CD4-positive, alpha-beta memory T cell (primary cell): Measurements from ENCODE around the gene PDLIM1. TPM values are rescaled to one million over a fixed set of nuclear protein-coding genes. Genes with fewer than 3 reads are reported as not detected.

Experiments used
- CTCF ChIA-PET: fragments of 350-600 bp; sonication (Branson Sonifier 250); formaldehyde crosslinking; loops from one replicate; lab custom pipeline; 2021; ENCODE audit warnings: inconsistent platforms; ENCODE audit not compliant: partially characterized antibody; lab: Charles Lee
- POLR2A ChIA-PET: fragments of 350-600 bp; sonication (Branson Sonifier 250); formaldehyde crosslinking; loops from one replicate; lab custom pipeline; 2021; ENCODE audit not compliant: partially characterized antibody; lab: Charles Lee
- DNase-seq, 5 donors: peaks; one replicate each; pipeline versions ENCODE4 v3.0.0 to v3.0.0-alpha.2; 2020 to 2022; ENCODE audit warnings: mixed read lengths in 1 of 5
- H3K27ac ChIP-seq: one replicate; pipeline ENCODE4 v1.7.0; 2013; ENCODE audit warnings: low read depth, low read length
- H3K27me3 ChIP-seq: 2 replicates; pipeline ENCODE4 v1.7.0; 2013; ENCODE audit warnings: mild to moderate bottlenecking, low read length, moderate library complexity; ENCODE audit not compliant: insufficient read depth
- H3K36me3 ChIP-seq: 2 replicates; pipeline ENCODE4 v1.7.0; 2013; ENCODE audit warnings: mild to moderate bottlenecking, low read length, moderate library complexity; ENCODE audit not compliant: insufficient read depth
- H3K4me1 ChIP-seq: 2 replicates; pipeline ENCODE4 v1.7.0; 2013; ENCODE audit warnings: mild to moderate bottlenecking, low read length, moderate library complexity; ENCODE audit not compliant: insufficient read depth
- H3K4me3 ChIP-seq, 2 donors: one replicate each; pipeline ENCODE4 v1.7.0; 2013; ENCODE audit warnings: low read length in 2 of 2, mild to moderate bottlenecking in 1 of 2
- H3K9me3 ChIP-seq, 2 donors: one replicate each; pipeline ENCODE4 v1.7.0; 2013; ENCODE audit warnings: low read length in 2 of 2, control low read depth in 1 of 2; ENCODE audit not compliant: control insufficient read depth in 1 of 2
- H3K27ac Mint-ChIP-seq, 7 donors: one replicate each; pipeline ENCODE4 v1.8.0; 2020 to 2021; ENCODE audit warnings: mixed read lengths in 7 of 7, mild to moderate bottlenecking in 6 of 7, inconsistent platforms in 3 of 7, moderate library complexity in 3 of 7
- H3K27me3 Mint-ChIP-seq, 2 donors: one replicate each; pipeline ENCODE4 v1.8.0; 2020 to 2021; ENCODE audit warnings: mixed read lengths in 2 of 2
- H3K36me3 Mint-ChIP-seq, 2 donors: one replicate each; pipeline ENCODE4 v1.8.0; 2020 to 2021; ENCODE audit warnings: mixed read lengths in 2 of 2, inconsistent platforms in 1 of 2, mild to moderate bottlenecking in 1 of 2
- H3K4me1 Mint-ChIP-seq, 4 donors: one replicate each; pipeline ENCODE4 v1.8.0; 2020 to 2021; ENCODE audit warnings: mixed read lengths in 4 of 4, mild to moderate bottlenecking in 1 of 4
- H3K4me3 Mint-ChIP-seq, 8 donors: one replicate each; pipeline ENCODE4 v1.8.0; 2020 to 2021; ENCODE audit warnings: mixed read lengths in 8 of 8, mild to moderate bottlenecking in 7 of 8, moderate library complexity in 6 of 8, inconsistent platforms in 3 of 8
- H3K9me3 Mint-ChIP-seq, 8 donors: one replicate each; pipeline ENCODE4 v1.8.0; 2020 to 2021; ENCODE audit warnings: mixed read lengths in 8 of 8, mild to moderate bottlenecking in 5 of 8, inconsistent platforms in 3 of 8, moderate library complexity in 1 of 8
- intact Hi-C: fragments of 100-400 bp; cut with micrococcal nuclease; formaldehyde crosslinking; loops from one replicate; pipeline ENCODE4 v1.15.1; 2023
- polyA plus RNA-seq, 2 donors: library from polyadenylated mRNA; unstranded; fragments of 300-500 nt; fragmentation: Illumina TruSeq; gene quantifications; one replicate each; pipeline ENCODE4 v1.2.3, GENCODE V29; 2021
- total RNA-seq, 2 experiments: library from RNA; stranded (reverse); gene quantifications; one replicate each; pipeline ENCODE4 v1.2.3, GENCODE V29; 2021

The PDLIM1 gene
- total and polyA plus RNA-seq, 4 experiments from 2014 or later, result 0.90 to 7.3 (median 1.4) TPM

DNA sequence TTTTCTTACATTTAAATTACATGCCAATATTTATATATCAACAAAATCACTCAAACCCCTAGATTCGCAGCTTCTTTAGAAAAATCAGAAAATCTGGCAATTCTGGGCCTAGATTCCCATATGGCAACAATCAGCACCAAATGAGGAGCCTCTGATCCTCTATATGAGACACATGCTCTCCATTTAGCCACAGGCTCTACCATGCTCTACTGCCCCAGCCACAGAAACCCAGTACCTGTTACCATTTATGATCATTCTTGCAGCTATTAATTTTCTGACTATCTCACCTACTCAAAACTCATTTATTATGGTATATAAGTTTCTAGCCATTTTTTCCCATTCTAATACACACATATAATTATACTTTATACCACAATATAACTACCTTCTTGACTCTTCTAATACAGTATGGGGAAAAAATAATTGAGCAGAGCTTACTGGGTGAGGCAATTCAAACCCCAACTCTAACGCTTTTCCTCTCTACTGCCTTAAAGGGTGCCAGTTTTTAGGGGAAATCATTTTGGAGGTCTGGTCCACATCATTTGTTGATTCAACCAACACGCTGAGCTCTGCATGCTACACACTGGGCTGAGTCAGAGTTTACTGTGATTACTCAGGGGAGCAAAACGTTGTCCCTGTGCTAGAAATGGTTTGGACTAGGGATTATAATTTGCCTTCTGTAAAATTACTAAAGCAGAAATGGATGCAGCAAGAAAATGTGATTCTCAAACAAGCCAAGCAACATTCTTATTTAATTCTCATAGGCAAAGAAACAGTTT lies 11.6 kb downstream of the PDLIM1 start:
- no peaks in the 10 kb centered on the region for H3K4me1 Mint-ChIP-seq
- peaks cover 6 to 10% of the 10 kb centered on the region in 2 donors for H3K27me3 Mint-ChIP-seq
- H3K9me3 Mint-ChIP-seq, result peaks cover 0 to 4% (median 0%) of the 10 kb centered on the region in 8 donors
- H3K4me3 ChIP-seq, result no peak overlapping the region
- H3K4me1 ChIP-seq, result no peaks in the 10 kb centered on the region
- ChIA-PET CTCF (interaction anchor here (0.9 kb wide), 1 partner anchor 10 kb away, joined by 3 read pairs; no protein-coding TSS in a partner anchor), POLR2A (no interaction called here)
- H3K9me3 ChIP-seq, result no peaks in the 10 kb centered on the region
- no peaks in the 10 kb centered on the region for H3K36me3 ChIP-seq
- H3K27ac ChIP-seq, result no peak overlapping the region
- intact Hi-C loops, result no loop called here
- H3K4me3 Mint-ChIP-seq, result no peak overlapping the region
- no peak overlapping the region for H3K27ac Mint-ChIP-seq
- H3K27me3 ChIP-seq, result no peaks in the 10 kb centered on the region
- H3K36me3 Mint-ChIP-seq, result no peaks in the 10 kb centered on the region
- DNase-seq, result no peak

DNA sequence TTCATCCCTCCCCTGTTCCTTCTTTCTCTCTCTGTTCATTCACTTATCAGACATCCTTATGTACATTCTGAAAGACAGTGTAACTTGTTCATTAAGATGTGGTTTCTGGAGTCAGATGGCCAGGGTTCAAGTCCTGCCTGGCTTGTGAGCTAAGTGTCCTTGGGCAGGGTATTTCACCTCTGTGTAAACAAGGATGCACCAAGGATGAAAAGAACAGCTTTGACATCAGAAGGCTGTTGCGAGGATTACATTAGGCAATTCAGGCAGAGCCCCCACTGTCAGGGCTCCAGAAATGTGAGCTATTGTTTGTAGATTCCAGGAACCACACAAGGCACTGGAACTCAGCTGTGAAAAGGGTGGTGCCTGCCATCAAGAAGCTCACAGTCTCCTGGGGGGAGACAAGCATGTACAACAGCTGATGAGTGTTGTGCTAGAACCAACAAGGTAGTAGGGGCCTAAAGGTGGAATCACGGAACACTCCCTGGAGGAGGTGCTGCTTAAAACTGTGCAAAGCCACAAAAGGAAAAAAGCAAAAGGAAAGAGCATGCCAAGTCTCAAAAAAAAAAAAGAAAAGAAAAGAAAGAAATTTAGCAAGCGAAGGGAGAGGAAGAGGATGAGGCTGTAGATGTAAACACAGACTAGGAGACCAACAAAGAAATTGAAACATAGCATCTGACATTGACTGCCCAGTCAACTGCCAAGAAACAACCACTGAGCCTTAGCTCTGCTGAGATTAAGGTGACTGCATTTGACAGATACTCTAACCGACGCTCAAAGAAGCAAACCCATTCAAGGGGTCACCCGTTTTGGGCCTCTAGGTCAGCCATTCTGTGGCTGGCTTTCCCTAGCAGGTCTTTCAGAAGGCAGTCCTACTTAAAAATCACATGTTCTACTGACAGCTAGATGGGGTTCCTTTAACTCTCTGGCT lies 12.5 kb downstream of the PDLIM1 start:
- Mint-ChIP-seq H3K4me1 (no peaks in the 10 kb centered on the region), H3K27ac (no peak overlapping the region), H3K4me3 (no peak overlapping the region), H3K9me3 (peaks cover 0 to 4% (median 0%) of the 10 kb centered on the region in 8 donors), H3K27me3 (peaks cover 6 to 8% of the 10 kb centered on the region in 2 donors), H3K36me3 (no peaks in the 10 kb centered on the region)
- H3K4me3 ChIP-seq, result no peak overlapping the region
- DNase-seq, result no peak
- H3K27ac ChIP-seq, result no peak overlapping the region
- H3K36me3 ChIP-seq, result no peaks in the 10 kb centered on the region
- ChIA-PET POLR2A (no interaction called here), CTCF (interaction anchor here (0.9 kb wide), 1 partner anchor 11 kb away, joined by 3 read pairs; no protein-coding TSS in a partner anchor)
- intact Hi-C loops, result no loop called here
- H3K9me3 ChIP-seq, result no peaks in the 10 kb centered on the region
- H3K27me3 ChIP-seq, result no peaks in the 10 kb centered on the region
- H3K4me1 ChIP-seq, result no peaks in the 10 kb centered on the region

DNA sequence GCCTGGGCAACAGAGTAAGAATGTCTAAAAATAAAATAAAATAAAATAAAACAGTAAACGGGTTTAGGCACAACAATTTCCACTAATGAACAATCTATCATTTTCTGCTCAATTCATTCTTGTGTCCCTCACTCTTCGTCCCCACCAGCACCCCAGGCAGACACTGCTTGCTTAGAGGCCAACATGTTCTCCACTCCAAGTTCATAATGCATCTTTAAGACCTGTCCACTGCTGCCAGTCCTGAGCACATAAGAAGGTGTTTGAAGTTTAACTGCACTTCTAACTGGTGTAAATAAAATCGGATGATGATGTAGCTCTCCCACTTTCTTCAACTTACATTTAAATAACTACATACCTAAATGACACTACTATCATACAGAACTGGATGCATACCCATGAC lies 13.2 kb downstream of the PDLIM1 start:
- Histone ChIP-seq H3K4me3 (no peak overlapping the region), H3K36me3 (no peaks in the 10 kb centered on the region), H3K4me1 (no peaks in the 10 kb centered on the region), H3K27ac (no peak overlapping the region), H3K27me3 (no peaks in the 10 kb centered on the region), H3K9me3 (no peaks in the 10 kb centered on the region)
- Mint-ChIP-seq H3K27ac (no peak overlapping the region), H3K9me3 (peaks cover 0 to 4% (median 0%) of the 10 kb centered on the region in 8 donors), H3K4me3 (no peak overlapping the region), H3K36me3 (no peaks in the 10 kb centered on the region), H3K4me1 (no peaks in the 10 kb centered on the region), H3K27me3 (peaks cover 6 to 8% of the 10 kb centered on the region in 2 donors)
- ChIA-PET CTCF (no interaction called here), POLR2A (no interaction called here)
- no peak for DNase-seq
- intact Hi-C loops, result no loop called here

DNA sequence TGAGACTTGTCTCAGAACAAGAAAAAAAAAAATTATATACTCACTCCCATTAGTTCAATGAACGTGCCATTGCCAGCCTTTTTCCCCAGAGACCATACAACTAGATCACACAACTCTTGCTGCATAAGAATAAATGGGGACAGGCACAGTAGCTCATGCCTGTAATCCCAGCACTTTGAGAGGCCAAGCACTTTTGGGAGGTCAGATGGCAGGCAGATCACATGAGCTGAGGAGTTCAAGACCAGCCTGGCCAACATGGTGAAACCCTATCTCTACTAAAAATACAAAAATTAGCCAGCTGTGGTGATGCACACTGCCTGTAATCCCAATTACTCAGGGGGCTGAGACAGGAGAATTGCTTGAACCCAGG lies 13.6 kb downstream of the PDLIM1 start:
- Histone ChIP-seq H3K36me3 (no peaks in the 10 kb centered on the region), H3K9me3 (no peaks in the 10 kb centered on the region), H3K27ac (no peak overlapping the region), H3K27me3 (no peaks in the 10 kb centered on the region), H3K4me1 (no peaks in the 10 kb centered on the region), H3K4me3 (no peak overlapping the region)
- H3K4me3 Mint-ChIP-seq, result no peak overlapping the region
- H3K9me3 Mint-ChIP-seq, result peaks cover 0 to 4% (median 0%) of the 10 kb centered on the region in 8 donors
- H3K27me3 Mint-ChIP-seq, result peaks cover 6 to 8% of the 10 kb centered on the region in 2 donors
- H3K4me1 Mint-ChIP-seq, result no peaks in the 10 kb centered on the region
- DNase-seq, result no peak
- POLR2A ChIA-PET, result no interaction called here
- H3K27ac Mint-ChIP-seq, result peak overlapping the region in 1 of 7 donors; percentile 15
- intact Hi-C loops, result no loop called here
- no peaks in the 10 kb centered on the region for H3K36me3 Mint-ChIP-seq
- CTCF ChIA-PET, result interaction anchor here (0.7 kb wide), 1 partner anchor 1314 kb away, joined by 3 read pairs; no protein-coding TSS in a partner anchor

DNA sequence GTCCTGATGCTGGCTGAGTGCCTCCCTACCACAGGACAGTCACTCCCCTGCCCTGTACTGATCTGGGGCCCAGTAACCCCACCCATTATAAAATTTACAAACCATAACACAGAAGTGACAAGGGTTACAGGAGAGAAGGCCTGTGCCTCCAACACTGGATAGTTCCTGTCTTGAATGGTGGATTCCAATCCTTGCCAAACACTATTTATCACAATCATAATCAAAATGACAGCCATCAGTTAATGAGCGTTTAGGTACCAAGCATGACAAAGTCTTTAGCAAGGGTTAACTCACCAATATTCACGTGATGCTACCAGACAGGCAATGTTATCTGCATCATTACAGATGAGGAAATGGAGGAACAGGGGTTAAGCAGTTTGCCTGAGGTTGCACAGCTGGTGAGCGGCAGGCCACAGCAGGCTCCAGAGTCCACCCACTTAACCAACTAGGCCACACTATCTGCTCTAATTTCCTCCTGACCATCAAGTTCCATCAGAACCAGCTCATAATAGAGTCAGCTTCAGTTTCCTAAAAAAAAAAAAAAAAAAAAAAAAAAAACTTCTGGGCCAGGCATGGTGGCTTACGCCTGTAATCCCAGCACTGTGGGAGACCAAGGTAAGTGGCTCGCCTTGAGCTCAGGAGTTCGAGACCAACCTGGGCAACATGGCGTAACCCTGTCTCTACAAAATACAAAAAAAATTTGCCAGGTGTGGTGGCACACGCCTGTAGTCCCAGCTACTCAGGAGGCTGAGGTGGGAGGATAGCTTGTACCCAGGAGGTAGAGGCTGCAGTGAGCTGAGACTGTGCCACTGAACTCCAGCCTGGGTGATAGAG lies 14.2 kb downstream of the PDLIM1 start:
- POLR2A ChIA-PET, result no interaction called here
- no peaks in the 10 kb centered on the region for H3K4me1 ChIP-seq

DNA sequence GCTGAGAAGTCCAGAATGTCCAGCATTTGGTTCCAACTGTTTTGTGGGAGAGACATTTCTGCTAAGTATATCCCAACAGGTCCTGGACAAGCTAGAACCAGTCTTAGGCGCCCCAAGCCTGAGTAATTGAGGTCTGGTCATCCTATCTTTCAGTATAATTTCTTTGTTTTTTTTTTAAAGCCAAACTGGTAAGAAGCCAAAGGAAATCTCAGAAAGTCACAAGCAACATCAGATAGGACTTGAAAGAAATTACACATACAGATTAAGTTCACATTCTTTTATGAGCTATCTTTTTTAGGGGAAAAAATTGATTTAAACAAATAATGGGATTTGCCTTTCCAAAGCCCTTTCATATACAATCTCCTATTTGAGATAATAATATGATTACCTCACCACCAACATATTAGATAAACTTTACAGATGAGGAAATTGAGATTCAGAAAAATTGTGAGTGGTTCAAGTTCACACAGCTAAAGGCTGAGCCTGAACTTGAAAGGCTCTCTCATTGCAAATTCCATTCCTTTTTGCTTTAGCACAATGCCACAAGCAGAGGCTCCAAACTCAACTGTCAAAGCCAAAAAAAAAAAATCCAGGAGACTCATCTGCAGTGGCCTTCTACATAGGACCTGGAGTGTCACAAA lies 15.0 kb downstream of the PDLIM1 start:
- Mint-ChIP-seq H3K36me3 (no peaks in the 10 kb centered on the region), H3K4me3 (no peak overlapping the region), H3K4me1 (no peaks in the 10 kb centered on the region), H3K9me3 (peaks cover 0 to 4% (median 0%) of the 10 kb centered on the region in 8 donors), H3K27ac (no peak overlapping the region), H3K27me3 (peaks cover 3 to 8% of the 10 kb centered on the region in 2 donors)
- H3K9me3 ChIP-seq, result no peaks in the 10 kb centered on the region
- H3K27me3 ChIP-seq, result no peaks in the 10 kb centered on the region
- DNase-seq, result no peak
- POLR2A ChIA-PET, result no interaction called here
- H3K4me3 ChIP-seq, result no peak overlapping the region
- H3K36me3 ChIP-seq, result no peaks in the 10 kb centered on the region
- no peaks in the 10 kb centered on the region for H3K4me1 ChIP-seq
- intact Hi-C loops, result no loop called here
- H3K27ac ChIP-seq, result no peak overlapping the region
- CTCF ChIA-PET, result interaction anchor here (0.7 kb wide), 1 partner anchor 12 kb away, joined by 7 read pairs; no protein-coding TSS in a partner anchor

More for the DNA sequence above, 14.2 kb downstream of the PDLIM1 start:
- Histone ChIP-seq H3K27ac (no peak overlapping the region), H3K27me3 (no peaks in the 10 kb centered on the region), H3K4me3 (no peak overlapping the region), H3K36me3 (no peaks in the 10 kb centered on the region), H3K9me3 (no peaks in the 10 kb centered on the region)
- Mint-ChIP-seq H3K27ac (no peak overlapping the region), H3K4me3 (no peak overlapping the region), H3K27me3 (peaks cover 6 to 8% of the 10 kb centered on the region in 2 donors), H3K4me1 (no peaks in the 10 kb centered on the region), H3K9me3 (peaks cover 0 to 4% (median 0%) of the 10 kb centered on the region in 8 donors), H3K36me3 (no peaks in the 10 kb centered on the region)
- CTCF ChIA-PET, result interaction anchor here (0.7 kb wide), 3 partner anchors 11 to 1315 kb away, joined by 3 to 7 read pairs (median 4); no protein-coding TSS in a partner anchor
- no peak for DNase-seq
- intact Hi-C loops, result no loop called here
